HG03025 (cell line): ENCODE results near the gene CMTM2.
A peak's percentile ranks its signal among the peaks of the same experiment; 100 is the strongest.
"Not testable (repeated sequence)": the region's sequence is repeated elsewhere in the genome, so short reads cannot be mapped to it uniquely, and the experiment has no call there.

Experiments used
- ATAC-seq: cut with Tn5 transposase; IDR thresholded peaks from one replicate; pipeline ENCODE4 v1.9.1; 2021; ENCODE audit warnings: mild to moderate bottlenecking, moderate library complexity; ENCODE audit not compliant: unreplicated experiment, low FRiP score

The CMTM2 gene

GRCh38 chr16:66605177-66605978 is 26.1 kb downstream of the CMTM2 start:
- ATAC-seq: peak; percentile 15

DNA sequence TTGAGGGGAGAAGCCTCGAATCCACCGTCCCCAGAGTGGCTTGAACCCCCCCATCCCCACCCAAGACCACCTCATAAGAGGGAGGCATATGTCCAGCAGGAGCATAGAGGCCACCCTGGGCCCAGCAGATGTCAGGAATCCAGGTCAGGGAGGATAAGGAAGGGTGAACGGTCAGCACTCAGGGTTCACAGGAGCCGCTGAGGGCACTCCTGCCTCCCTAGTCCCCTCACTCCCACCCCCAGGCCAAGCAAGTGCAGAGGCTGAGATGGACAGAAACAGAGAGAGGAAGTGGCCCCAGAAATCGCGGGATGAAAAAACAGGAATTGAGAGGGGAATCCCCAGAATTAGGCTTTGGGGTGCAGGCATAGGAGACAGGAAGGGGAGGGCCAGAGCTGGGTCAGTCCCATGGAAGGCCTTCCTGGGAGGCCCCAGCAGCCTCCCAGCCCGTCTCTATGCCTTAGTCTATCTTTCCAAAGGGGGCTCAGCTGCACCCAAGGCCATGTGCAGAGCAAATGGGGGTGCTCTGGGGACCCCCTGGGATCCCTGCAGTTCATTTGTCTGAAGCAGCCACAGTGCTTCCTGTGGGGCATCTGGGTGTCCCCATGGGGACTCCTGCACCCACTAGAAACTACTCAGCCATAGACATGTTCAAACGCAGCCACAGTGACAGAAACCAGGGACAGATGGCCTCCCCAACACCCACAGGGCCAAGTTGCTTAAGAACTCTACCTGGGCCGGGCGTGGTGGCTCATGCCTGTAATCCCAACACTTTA is 26.9 kb downstream of the CMTM2 start:
- ATAC-seq: no peak

- ATAC-seq: no peak
Measured at GRCh38 chr16:66608241-66609138, 29.2 kb downstream of the CMTM2 start.

DNA sequence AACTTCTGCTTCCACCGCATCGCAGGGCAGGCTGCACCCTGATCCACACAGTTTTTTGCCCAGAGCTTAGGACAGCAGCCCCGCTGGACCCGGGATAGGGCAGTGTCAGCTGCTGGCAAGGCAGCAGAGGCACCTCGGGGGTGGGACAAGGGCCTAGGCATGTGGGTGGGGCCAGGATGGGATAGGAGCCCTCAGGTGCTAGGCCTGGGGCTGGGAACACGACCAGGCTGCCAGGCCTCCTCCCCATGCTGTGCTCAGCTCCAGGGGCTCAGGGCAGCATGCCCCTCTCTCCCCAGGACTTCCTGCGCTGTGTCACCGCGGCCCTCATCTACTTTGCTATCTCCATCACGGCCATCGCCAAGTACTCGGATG is 29.9 kb downstream of the CMTM2 start:
- no peak for ATAC-seq

GRCh38 chr16:66610111-66610820 is 31.0 kb downstream of the CMTM2 start:
- no peak for ATAC-seq

DNA sequence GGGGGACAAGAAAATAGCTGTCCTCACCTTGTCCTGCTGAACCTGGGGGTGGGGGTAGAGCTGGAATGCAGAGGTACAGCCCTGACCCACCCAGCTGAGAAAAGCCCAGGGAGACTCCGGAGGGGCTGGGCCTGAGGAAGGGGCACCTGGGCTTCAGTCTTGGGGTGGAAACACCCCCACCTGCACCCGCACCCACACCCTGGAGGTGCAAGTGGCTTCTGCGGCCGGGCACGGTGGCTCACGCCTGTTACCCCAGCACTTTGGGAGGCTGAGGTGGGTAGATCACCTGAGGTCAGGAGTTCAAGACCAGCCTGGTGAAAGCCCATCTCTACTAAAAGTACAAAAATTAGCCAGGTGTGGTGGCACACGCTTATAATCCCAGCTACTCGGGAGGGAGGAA is 32.6 kb downstream of the CMTM2 start:
- ATAC-seq: not testable (repeated sequence)

GRCh38 chr16:66612422-66612821 is 33.2 kb downstream of the CMTM2 start:
- ATAC-seq: no peak

DNA sequence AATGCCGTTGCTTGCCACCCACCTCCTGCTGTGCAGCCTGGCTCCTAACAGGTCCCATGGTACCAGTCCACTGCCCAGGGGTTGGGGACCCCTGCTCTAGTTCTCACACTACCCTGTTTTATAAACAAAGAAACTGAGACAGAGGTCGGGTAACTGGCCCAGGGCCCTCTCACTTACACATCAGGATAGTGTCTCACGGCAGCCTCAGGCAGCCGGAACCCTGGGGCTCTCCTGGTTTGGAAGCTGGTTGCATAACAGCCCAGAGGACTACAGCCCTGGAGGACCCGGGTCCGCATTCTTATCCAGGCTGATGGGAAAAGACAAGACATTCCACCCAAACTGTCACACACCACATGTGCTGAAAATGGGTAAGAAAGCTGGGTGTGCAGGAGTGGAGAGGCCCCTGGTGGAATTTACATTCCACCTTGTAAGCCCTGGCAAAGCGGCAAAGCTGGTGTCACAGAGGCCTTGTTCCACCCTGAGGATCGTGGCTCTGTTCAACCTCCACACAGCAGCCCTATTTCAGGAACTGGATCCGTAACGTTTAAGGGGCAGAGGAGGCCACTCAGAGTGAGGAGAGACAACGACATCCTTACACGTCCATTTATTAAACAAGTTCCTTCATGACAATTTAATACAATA is 35.0 kb downstream of the CMTM2 start:
- no peak for ATAC-seq

DNA sequence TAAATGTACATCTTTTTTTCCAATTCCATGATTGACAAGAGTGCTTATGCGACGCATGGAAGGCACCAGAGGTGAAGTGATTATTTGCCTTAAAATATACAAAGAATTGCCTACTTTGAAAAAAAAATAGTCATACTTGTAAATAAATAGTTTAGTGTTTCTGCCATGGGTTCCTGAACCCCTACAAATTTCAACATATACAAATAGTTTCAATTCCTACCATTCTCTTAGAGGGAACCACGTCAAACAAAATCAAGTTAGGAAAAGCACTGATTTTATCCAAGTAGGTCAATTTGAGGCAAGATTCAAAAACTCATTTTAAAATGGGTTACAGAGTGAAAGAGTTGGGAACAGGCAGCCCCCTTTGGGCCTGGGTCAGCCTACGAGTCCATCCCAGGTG is 36.9 kb downstream of the CMTM2 start:
- no peak for ATAC-seq

GRCh38 chr16:66616592-66616991 is 37.3 kb downstream of the CMTM2 start:
- no peak for ATAC-seq

- no peak for ATAC-seq
Measured at GRCh38 chr16:66617010-66617434, 37.8 kb downstream of the CMTM2 start.

- no peak for ATAC-seq
Measured at GRCh38 chr16:66617728-66618127, 38.5 kb downstream of the CMTM2 start.

DNA sequence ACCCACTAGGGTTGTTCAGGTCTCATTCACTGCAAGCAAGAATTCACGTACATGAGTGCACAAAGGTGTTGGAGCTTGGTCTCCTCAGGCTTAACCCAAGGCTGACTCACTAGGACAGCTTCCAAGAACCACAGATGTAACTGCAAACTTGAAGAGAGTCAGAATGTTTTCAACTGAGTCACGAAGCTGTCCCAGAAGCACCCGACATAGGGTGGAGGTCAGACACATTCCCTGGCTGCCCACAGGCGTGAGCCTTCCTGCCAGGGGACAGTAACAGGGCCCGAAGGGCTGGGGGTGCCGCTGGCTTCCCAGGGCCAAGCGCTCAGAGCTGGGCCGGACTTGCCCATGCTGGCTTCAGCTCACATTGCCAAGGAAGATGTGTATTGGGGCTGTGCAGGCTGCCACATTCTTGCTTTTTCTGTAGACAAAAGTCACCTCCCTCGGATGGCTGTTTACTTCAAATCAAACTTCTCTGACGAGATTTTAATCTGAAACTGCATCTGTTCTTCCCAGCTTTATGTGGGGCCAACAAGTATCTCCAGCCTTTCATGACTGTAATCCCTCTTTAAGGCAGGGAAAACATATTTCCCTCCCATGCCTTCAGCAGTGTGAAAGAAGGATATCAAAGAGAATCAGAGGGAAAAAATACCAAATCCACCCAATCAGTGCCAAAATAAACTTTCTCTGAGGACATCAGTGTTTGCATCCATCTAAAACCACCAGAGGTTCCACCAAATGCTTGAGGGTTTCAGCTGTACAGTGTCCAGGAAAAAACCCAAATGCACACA is 39.5 kb downstream of the CMTM2 start:
- ATAC-seq: no peak

GRCh38 chr16:66619534-66620428 is 40.5 kb downstream of the CMTM2 start:
- ATAC-seq: no peak

GRCh38 chr16:66620429-66620795 is 41.1 kb downstream of the CMTM2 start:
- ATAC-seq: no peak

DNA sequence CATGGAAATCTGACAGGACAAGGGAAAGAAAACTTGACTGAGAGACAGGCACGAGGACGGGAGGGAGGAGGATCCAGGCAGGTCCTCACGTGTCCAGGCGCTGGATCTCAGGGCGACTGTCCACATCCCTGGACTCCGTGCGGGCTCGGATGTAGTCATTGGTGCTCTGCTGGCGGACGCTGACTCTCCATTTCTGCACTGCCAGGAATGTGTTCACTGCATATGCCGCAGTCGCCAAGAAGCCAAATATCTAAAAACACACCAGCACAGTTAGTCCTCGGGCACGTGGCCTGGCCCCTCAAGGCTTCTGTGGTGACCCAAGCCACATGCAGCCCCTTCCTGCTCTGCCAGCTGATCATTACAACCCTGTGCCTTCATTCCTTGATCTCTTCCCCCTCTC is 42.7 kb downstream of the CMTM2 start:
- ATAC-seq: no peak

DNA sequence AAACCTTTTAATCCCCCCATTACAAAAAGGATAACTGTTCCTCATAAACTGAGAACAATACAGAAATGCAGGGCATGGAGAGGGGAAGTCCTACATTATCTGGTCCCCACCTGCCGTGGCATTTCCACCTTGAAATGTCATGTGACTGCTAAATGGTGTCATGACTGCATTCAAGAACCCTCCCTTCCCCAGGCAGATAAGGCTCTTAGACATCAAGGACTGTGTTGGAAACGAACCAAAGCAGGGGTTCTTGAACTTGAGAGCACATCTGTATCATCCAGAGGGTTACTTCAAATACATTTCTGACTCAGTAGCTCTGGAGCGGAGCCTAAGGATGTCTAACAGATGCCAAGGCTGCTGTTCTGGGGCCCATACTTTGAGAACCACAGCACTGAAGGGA is 43.6 kb downstream of the CMTM2 start:
- ATAC-seq: no peak

DNA sequence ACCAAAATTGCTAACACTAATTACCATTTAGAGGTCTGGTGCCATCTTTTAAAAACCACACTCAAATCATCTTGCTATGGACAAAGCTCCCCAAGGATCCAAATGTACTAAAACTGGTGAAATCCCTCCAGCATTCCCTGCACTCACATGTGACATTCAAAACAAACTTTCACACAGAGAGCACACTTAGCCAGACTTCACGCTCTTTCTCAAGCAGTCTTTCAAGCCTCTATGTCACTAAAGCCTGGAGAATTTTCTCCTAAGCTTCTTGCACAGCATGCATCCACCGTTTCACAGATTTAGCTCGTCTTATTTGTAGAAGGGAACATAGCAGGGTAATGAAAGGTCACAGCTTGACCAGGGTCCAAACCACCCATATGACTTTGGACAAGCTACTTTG is 44.5 kb downstream of the CMTM2 start:
- no peak for ATAC-seq
